ENCODE measurements around the gene EXOSC7.

GRCh38 chr3:44954962-44955361 is 21.1 kb upstream of the EXOSC7 start:
- TF ChIP-seq, protein P1, sequence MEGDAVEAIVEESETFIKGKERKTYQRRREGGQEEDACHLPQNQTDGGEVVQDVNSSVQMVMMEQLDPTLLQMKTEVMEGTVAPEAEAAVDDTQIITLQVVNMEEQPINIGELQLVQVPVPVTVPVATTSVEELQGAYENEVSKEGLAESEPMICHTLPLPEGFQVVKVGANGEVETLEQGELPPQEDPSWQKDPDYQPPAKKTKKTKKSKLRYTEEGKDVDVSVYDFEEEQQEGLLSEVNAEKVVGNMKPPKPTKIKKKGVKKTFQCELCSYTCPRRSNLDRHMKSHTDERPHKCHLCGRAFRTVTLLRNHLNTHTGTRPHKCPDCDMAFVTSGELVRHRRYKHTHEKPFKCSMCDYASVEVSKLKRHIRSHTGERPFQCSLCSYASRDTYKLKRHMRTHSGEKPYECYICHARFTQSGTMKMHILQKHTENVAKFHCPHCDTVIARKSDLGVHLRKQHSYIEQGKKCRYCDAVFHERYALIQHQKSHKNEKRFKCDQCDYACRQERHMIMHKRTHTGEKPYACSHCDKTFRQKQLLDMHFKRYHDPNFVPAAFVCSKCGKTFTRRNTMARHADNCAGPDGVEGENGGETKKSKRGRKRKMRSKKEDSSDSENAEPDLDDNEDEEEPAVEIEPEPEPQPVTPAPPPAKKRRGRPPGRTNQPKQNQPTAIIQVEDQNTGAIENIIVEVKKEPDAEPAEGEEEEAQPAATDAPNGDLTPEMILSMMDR (IDR thresholded peaks at IDR 0.05 in 4 of 5, conservative IDR thresholded peaks at IDR 0.05 in 1 of 5) = no peak
- no peak for TF ChIP-seq POLR2A (IDR thresholded peaks at IDR 0.05)
